ENCODE data around the gene HTT-AS.

Gene HTT-AS

GRCh38 chr4:3087115-3087797, 12.9 kb upstream of the HTT-AS start:
- DNase-seq: no peak

GRCh38 chr4:3085948-3086670, 11.8 kb upstream of the HTT-AS start:
- DNase-seq: no peak

- DNase-seq: no peak
Measured at GRCh38 chr4:3083732-3084131, 9.4 kb upstream of the HTT-AS start.

GRCh38 chr4:3082925-3083515, 8.7 kb upstream of the HTT-AS start:
- DNase-seq: no peak

- no peak for DNase-seq
Measured at GRCh38 chr4:3079694-3080123, 5.4 kb upstream of the HTT-AS start.

GRCh38 chr4:3077796-3078195, 3.5 kb upstream of the HTT-AS start:
- no peak for DNase-seq

GRCh38 chr4:3075652-3075981, 1.3 kb upstream of the HTT-AS start:
- DNase-seq: no peak

- DNase-seq: no peak
Measured at GRCh38 chr4:3074846-3075651, 711 bp upstream of the HTT-AS start.

GRCh38 chr4:3073158-3074077, 920 bp downstream of the HTT-AS start:
- DNase-seq: no peak

GRCh38 chr4:3071811-3072210, 2.5 kb downstream of the HTT-AS start:
- DNase-seq: no peak

GRCh38 chr4:3070709-3071500, 3.4 kb downstream of the HTT-AS start:
- no peak for DNase-seq

- DNase-seq: no peak
Measured at GRCh38 chr4:3069661-3070199, 4.6 kb downstream of the HTT-AS start.

- DNase-seq: no peak
Measured at GRCh38 chr4:3067473-3068001, 6.8 kb downstream of the HTT-AS start.

GRCh38 chr4:3066836-3067400, 7.4 kb downstream of the HTT-AS start:
- DNase-seq: no peak

GRCh38 chr4:3065551-3065950, 8.8 kb downstream of the HTT-AS start:
- DNase-seq: no peak

GRCh38 chr4:3062471-3062870, 11.9 kb downstream of the HTT-AS start:
- no peak for DNase-seq

- DNase-seq: no peak
Measured at GRCh38 chr4:3060946-3061345, 13.4 kb downstream of the HTT-AS start.

- no peak for DNase-seq
Measured at GRCh38 chr4:3059943-3060342, 14.4 kb downstream of the HTT-AS start.

GRCh38 chr4:3054169-3054759, 20.1 kb downstream of the HTT-AS start:
- no peak for DNase-seq

All from NCI-H2107 (cell line).